CD14-positive monocyte (primary cell): ENCODE data around the gene SUPT5H. TPM values are rescaled to one million over a fixed set of nuclear protein-coding genes. Genes with fewer than 3 reads are reported as not detected.

ENCODE experiments used
- DNase-seq, 3 donors: peaks; one replicate each; pipeline ENCODE4 v3.0.0-alpha.2; 2011 to 2022
- H2AFZ ChIP-seq: 2 replicates; pipeline ENCODE4 v1.6.0; 2012; ENCODE audit warnings: mild to moderate bottlenecking, low read depth, low read length, inconsistent platforms; ENCODE audit not compliant: insufficient read depth, poor library complexity, severe bottlenecking
- H3K27ac ChIP-seq, 2 donors: 1 replicate in 1 of 2; 2 replicates in 1 of 2; pipeline ENCODE4 v1.5.1; 2012 to 2013; ENCODE audit warnings: low read length in 2 of 2, control low read depth in 1 of 2, inconsistent platforms in 1 of 2, low read depth in 1 of 2, mild to moderate bottlenecking in 1 of 2
- H3K27me3 ChIP-seq, 2 donors: one replicate each; pipeline versions ENCODE4 v1.6.0 to v1.6.1; 2011 to 2013; ENCODE audit warnings: low read length in 2 of 2; ENCODE audit not compliant: control insufficient read depth in 2 of 2, insufficient read depth in 2 of 2
- H3K36me3 ChIP-seq, 2 donors: replicated peaks in 1 of 2; 1 replicate in 1 of 2; 2 replicates in 1 of 2; pipeline versions ENCODE4 v1.5.1 to v1.6.1; 2012 to 2013; ENCODE audit warnings: low read length in 2 of 2, control low read depth in 1 of 2, inconsistent platforms in 1 of 2, mild to moderate bottlenecking in 1 of 2; ENCODE audit not compliant: insufficient read depth in 2 of 2, control insufficient read depth in 1 of 2
- H3K4me1 ChIP-seq, 2 donors: 1 replicate in 1 of 2; 2 replicates in 1 of 2; pipeline versions ENCODE4 v1.5.1 to v1.6.1; 2012 to 2013; ENCODE audit warnings: low read length in 2 of 2, control low read depth in 1 of 2, inconsistent platforms in 1 of 2, mild to moderate bottlenecking in 1 of 2, moderate library complexity in 1 of 2; ENCODE audit not compliant: insufficient read depth in 2 of 2, control insufficient read depth in 1 of 2
- H3K4me2 ChIP-seq: replicated peaks from 2 replicates; pipeline ENCODE3; 2012; ENCODE audit warnings: low read length, moderate library complexity, mild to moderate bottlenecking; ENCODE audit not compliant: poor library complexity, severe bottlenecking; ENCODE audit errors: extremely low read depth
- H3K4me3 ChIP-seq, 3 experiments: fragments of 200-600 bp in 1 of 3; sonication (generic) in 1 of 3; replicated peaks in 1 of 3; 1 replicate in 2 of 3; 2 replicates in 1 of 3; pipeline ENCODE4 v1.5.1; 2011 to 2013; ENCODE audit warnings: low read length in 3 of 3, mild to moderate bottlenecking in 3 of 3, control low read depth in 2 of 3, low read depth in 2 of 3, inconsistent platforms in 1 of 3, moderate library complexity in 1 of 3
- H3K79me2 ChIP-seq: 2 replicates; pipeline ENCODE4 v1.6.0; 2012; ENCODE audit warnings: mild to moderate bottlenecking, control low read depth, inconsistent platforms, low read length, moderate library complexity; ENCODE audit not compliant: insufficient read depth
- H3K9ac ChIP-seq: 2 replicates; pipeline ENCODE4 v1.6.0; 2017; ENCODE audit warnings: low read length, mild to moderate bottlenecking; ENCODE audit not compliant: insufficient read depth, poor library complexity, severe bottlenecking
- H3K9me3 ChIP-seq, 2 donors: replicated peaks in 1 of 2; 1 replicate in 1 of 2; 2 replicates in 1 of 2; pipeline versions ENCODE4 v1.5.1 to v1.6.1; 2012 to 2013; ENCODE audit warnings: low read length in 2 of 2, control low read depth in 1 of 2; ENCODE audit not compliant: control insufficient read depth in 1 of 2, insufficient read depth in 1 of 2
- H4K20me1 ChIP-seq: 2 replicates; pipeline ENCODE4 v1.6.0; 2012; ENCODE audit warnings: mild to moderate bottlenecking, low read length, control low read depth, moderate library complexity; ENCODE audit not compliant: insufficient read depth
- H3K27ac Mint-ChIP-seq, 7 donors: one replicate each; pipeline ENCODE4 v1.8.0; 2020; ENCODE audit warnings: mild to moderate bottlenecking in 7 of 7, mixed read lengths in 7 of 7, moderate library complexity in 6 of 7, inconsistent platforms in 2 of 7
- H3K27me3 Mint-ChIP-seq, 3 donors: one replicate each; pipeline ENCODE4 v1.8.0; 2021 to 2022; ENCODE audit warnings: low read depth in 3 of 3, mild to moderate bottlenecking in 3 of 3, mixed read lengths in 3 of 3, moderate library complexity in 3 of 3, inconsistent platforms in 1 of 3
- H3K36me3 Mint-ChIP-seq, 2 donors: one replicate each; pipeline ENCODE4 v1.8.0; 2020; ENCODE audit warnings: mixed read lengths in 2 of 2, inconsistent platforms in 1 of 2, mild to moderate bottlenecking in 1 of 2
- H3K4me1 Mint-ChIP-seq: one replicate; pipeline ENCODE4 v1.8.0; 2020; ENCODE audit warnings: mild to moderate bottlenecking, mixed read lengths
- H3K4me3 Mint-ChIP-seq, 2 donors: one replicate each; pipeline ENCODE4 v1.8.0; 2020; ENCODE audit warnings: mild to moderate bottlenecking in 2 of 2, mixed read lengths in 2 of 2, moderate library complexity in 1 of 2
- H3K9me3 Mint-ChIP-seq, 7 donors: one replicate each; pipeline ENCODE4 v1.8.0; 2020 to 2022; ENCODE audit warnings: mixed read lengths in 7 of 7, mild to moderate bottlenecking in 6 of 7, moderate library complexity in 6 of 7, inconsistent platforms in 2 of 7
- CTCF ChIP-seq: fragments of 200-600 bp; IDR thresholded peaks from one replicate; pipeline ENCODE4 v1.8.0; 2022; ENCODE audit warnings: antibody characterized with exemption, mild to moderate bottlenecking
- WGBS: methylation state at CpG from one replicate; pipeline ENCODE4 v1.1.5; 2013; ENCODE audit warnings: missing lambda C conversion rate; ENCODE audit not compliant: insufficient coverage; 5-methylcytosine and 5-hydroxymethylcytosine counted together
- intact Hi-C, 2 donors: fragments of 100-400 bp; cut with micrococcal nuclease; formaldehyde crosslinking; loops; one replicate each; pipeline versions ENCODE4 v1.15.0 to v1.15.1; 2023
- polyA plus RNA-seq, 3 donors: library from polyadenylated mRNA; depleted of rRNA in 1 of 3; unstranded in 2 of 3; stranded (reverse) in 1 of 3; fragments of 300-500 nt in 2 of 3; fragments of >200 nt in 1 of 3; fragmentation: Illumina TruSeq in 2 of 3; gene quantifications; 1 replicate in 2 of 3; 2 replicates in 1 of 3; pipeline ENCODE4 v1.2.3, GENCODE V29; 2012 to 2021

Gene SUPT5H
- polyA plus RNA-seq, 3 donors: 43.6 to 83.2 (median 50.7) TPM

- H3K4me1 Mint-ChIP-seq: peaks cover 12% of the 10 kb centered on the region
These were observed 19.2 kb upstream of the SUPT5H start for GRCh38 chr19:39426170-39426569.

GRCh38 chr19:39427707-39428106 lies 17.7 kb upstream of the SUPT5H start:
- no peak overlapping the region for H3K27ac ChIP-seq
- Mint-ChIP-seq H3K9me3 (peaks cover 0 to 2% (median 0%) of the 10 kb centered on the region in 7 donors), H3K4me3 (no peak overlapping the region), H3K4me1 (peaks cover 15% of the 10 kb centered on the region), H3K27me3 (peaks cover 2 to 6% (median 4%) of the 10 kb centered on the region in 3 donors), H3K27ac (peak overlapping the region in 3 of 7 donors; percentile 61 to 64 (median 63)), H3K36me3 (peaks cover 19 to 24% of the 10 kb centered on the region in 2 donors)
- peaks cover 13% of the 10 kb centered on the region for H4K20me1 ChIP-seq
- no peak for DNase-seq
- no peak overlapping the region for H3K9ac ChIP-seq
- H3K4me3 ChIP-seq: no peak overlapping the region
- no peak overlapping the region for H3K4me2 ChIP-seq
- no peaks in the 10 kb centered on the region for H3K9me3 ChIP-seq
- no peak overlapping the region for H2AFZ ChIP-seq
- intact Hi-C loops: no loop called here
- H3K4me1 ChIP-seq: peaks cover 15 to 20% of the 10 kb centered on the region in 2 donors
- H3K27me3 ChIP-seq: peaks cover 0 to 7% of the 10 kb centered on the region in 2 donors
- peaks cover 2% of the 10 kb centered on the region for H3K79me2 ChIP-seq
- TF ChIP-seq CTCF: no peak
- WGBS: 94% methylated on average over 5 of the region's 11 CpGs
- peaks cover 23 to 29% of the 10 kb centered on the region in 2 donors for H3K36me3 ChIP-seq

More at GRCh38 chr19:39426170-39426569, 19.2 kb upstream of the SUPT5H start:
- TF ChIP-seq CTCF: no peak
- H3K9me3 ChIP-seq: no peaks in the 10 kb centered on the region
- peaks cover 11 to 13% of the 10 kb centered on the region in 2 donors for H3K4me1 ChIP-seq
- H3K27ac ChIP-seq: no peak overlapping the region
- no peak overlapping the region for H3K4me2 ChIP-seq
- H4K20me1 ChIP-seq: peaks cover 13% of the 10 kb centered on the region
- peaks cover 0 to 2% (median 0%) of the 10 kb centered on the region in 7 donors for H3K9me3 Mint-ChIP-seq
- no peak overlapping the region for H3K9ac ChIP-seq
- H2AFZ ChIP-seq: no peak overlapping the region
- H3K27me3 ChIP-seq: peaks cover 0 to 7% of the 10 kb centered on the region in 2 donors
- H3K36me3 ChIP-seq: peaks cover 25 to 34% of the 10 kb centered on the region in 2 donors
- no peak for DNase-seq
- peaks cover 24 to 31% of the 10 kb centered on the region in 2 donors for H3K36me3 Mint-ChIP-seq
- H3K4me3 Mint-ChIP-seq: no peak overlapping the region
- peaks cover 2 to 6% (median 4%) of the 10 kb centered on the region in 3 donors for H3K27me3 Mint-ChIP-seq
- H3K4me3 ChIP-seq: no peak overlapping the region
- WGBS: 87% methylated on average over 3 of the region's 5 CpGs
- H3K79me2 ChIP-seq: no peaks in the 10 kb centered on the region
- peak overlapping the region in 1 of 7 donors; percentile 37 for H3K27ac Mint-ChIP-seq
- intact Hi-C loops: no loop called here
